Immature natural killer cell (primary cell): ENCODE measurements around the gene VWC2. TPM values are rescaled to one million over a fixed set of nuclear protein-coding genes. Genes with fewer than 3 reads are reported as not detected.
"Not testable (repeated sequence)": the region's sequence is repeated elsewhere in the genome, so short reads cannot be mapped to it uniquely, and the experiment has no call there.

Source experiments
- DNase-seq, 3 donors: peaks; one replicate each; pipeline ENCODE4 v3.0.0; 2022; ENCODE audit warnings: mixed read lengths in 1 of 3
- H3K27ac Mint-ChIP-seq, 6 donors: one replicate each; pipeline ENCODE4 v1.8.0; 2020; ENCODE audit warnings: mixed read lengths in 6 of 6, mild to moderate bottlenecking in 5 of 6, inconsistent platforms in 4 of 6, moderate library complexity in 3 of 6
- H3K27me3 Mint-ChIP-seq, 3 donors: one replicate each; pipeline ENCODE4 v1.8.0; 2020 to 2021; ENCODE audit warnings: low read depth in 3 of 3, mild to moderate bottlenecking in 3 of 3, mixed read lengths in 3 of 3, moderate library complexity in 3 of 3, inconsistent platforms in 1 of 3
- H3K36me3 Mint-ChIP-seq, 3 donors: one replicate each; pipeline ENCODE4 v1.8.0; 2020; ENCODE audit warnings: mixed read lengths in 3 of 3, inconsistent platforms in 2 of 3, mild to moderate bottlenecking in 2 of 3
- H3K4me1 Mint-ChIP-seq, 2 donors: one replicate each; pipeline ENCODE4 v1.8.0; 2020; ENCODE audit warnings: inconsistent platforms in 2 of 2, mild to moderate bottlenecking in 2 of 2, mixed read lengths in 2 of 2, moderate library complexity in 1 of 2
- H3K4me3 Mint-ChIP-seq, 5 donors: one replicate each; pipeline ENCODE4 v1.8.0; 2020; ENCODE audit warnings: mild to moderate bottlenecking in 5 of 5, mixed read lengths in 5 of 5, inconsistent platforms in 3 of 5, moderate library complexity in 3 of 5
- H3K9me3 Mint-ChIP-seq, 6 donors: one replicate each; pipeline ENCODE4 v1.8.0; 2020; ENCODE audit warnings: mild to moderate bottlenecking in 6 of 6, mixed read lengths in 6 of 6, inconsistent platforms in 4 of 6, moderate library complexity in 3 of 6
- polyA plus RNA-seq, 3 donors: library from polyadenylated mRNA; unstranded; fragments of 300-500 nt; fragmentation: Illumina TruSeq; gene quantifications; one replicate each; pipeline ENCODE4 v1.2.3, GENCODE V29; 2021

Gene VWC2
- polyA plus RNA-seq, 3 donors from 2014 or later: not detected

DNA sequence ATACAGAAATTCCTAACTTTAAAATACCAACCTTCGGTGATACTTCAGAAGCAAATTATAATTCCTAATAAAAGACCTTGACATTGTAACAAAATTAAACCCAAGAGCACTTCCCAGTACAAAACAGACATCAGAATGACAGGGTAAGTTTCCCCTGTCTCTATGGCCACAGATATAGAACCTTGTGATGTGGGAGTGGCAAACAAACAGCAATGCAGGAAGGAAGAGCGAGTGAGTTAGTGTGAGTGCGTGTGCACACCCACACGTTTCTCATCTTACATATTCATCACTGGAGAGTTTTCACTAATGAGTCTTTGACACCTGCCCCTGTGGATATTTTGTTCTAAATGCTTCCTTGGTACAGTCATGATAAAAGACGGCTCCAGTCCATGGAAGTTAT, 72.2 kb downstream of the VWC2 start:
- no peaks in the 10 kb centered on the region for H3K4me1 Mint-ChIP-seq
- no peak overlapping the region for H3K27ac Mint-ChIP-seq
- H3K36me3 Mint-ChIP-seq: no peaks in the 10 kb centered on the region
- no peaks in the 10 kb centered on the region for H3K27me3 Mint-ChIP-seq
- no peak overlapping the region for H3K4me3 Mint-ChIP-seq
- DNase-seq: no peak
- peaks cover 0 to 4% (median 0%) of the 10 kb centered on the region in 6 donors for H3K9me3 Mint-ChIP-seq

DNA sequence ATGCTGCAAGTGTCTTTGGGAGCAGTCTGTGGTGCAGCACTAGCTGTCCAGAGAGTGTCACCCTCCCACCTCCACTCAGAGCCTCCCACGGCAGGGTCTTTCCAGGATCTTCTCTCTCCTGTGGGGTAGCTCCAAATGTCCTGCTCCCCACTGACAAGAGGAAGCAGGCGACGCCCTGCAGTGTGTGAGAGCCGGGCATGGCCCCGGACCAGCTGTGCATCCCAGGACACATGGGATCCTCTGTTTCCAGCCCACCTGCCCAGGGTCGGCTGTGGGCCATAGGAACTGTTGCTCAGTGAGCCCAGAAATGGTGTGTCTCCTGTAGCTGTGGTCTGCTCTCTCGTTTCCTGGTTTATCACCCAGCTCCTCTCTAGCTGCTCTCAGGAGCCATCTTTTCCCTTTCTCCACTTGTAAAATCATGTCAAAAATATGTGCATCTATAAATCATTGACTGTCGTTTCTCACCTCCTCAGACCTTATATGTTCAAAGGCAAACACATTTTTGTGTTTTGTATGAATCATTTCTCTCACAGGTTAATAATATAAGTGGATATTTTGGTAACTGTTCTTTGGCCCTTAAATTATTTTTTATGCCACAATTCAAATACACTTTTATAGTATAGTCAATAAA, 74.9 kb downstream of the VWC2 start:
- H3K4me1 Mint-ChIP-seq: no peaks in the 10 kb centered on the region
- H3K9me3 Mint-ChIP-seq: peaks cover 0 to 4% (median 1%) of the 10 kb centered on the region in 6 donors
- H3K27me3 Mint-ChIP-seq: peaks cover 0 to 5% (median 2%) of the 10 kb centered on the region in 3 donors
- DNase-seq: no peak
- no peaks in the 10 kb centered on the region for H3K36me3 Mint-ChIP-seq
- H3K4me3 Mint-ChIP-seq: no peak overlapping the region
- H3K27ac Mint-ChIP-seq: no peak overlapping the region

DNA sequence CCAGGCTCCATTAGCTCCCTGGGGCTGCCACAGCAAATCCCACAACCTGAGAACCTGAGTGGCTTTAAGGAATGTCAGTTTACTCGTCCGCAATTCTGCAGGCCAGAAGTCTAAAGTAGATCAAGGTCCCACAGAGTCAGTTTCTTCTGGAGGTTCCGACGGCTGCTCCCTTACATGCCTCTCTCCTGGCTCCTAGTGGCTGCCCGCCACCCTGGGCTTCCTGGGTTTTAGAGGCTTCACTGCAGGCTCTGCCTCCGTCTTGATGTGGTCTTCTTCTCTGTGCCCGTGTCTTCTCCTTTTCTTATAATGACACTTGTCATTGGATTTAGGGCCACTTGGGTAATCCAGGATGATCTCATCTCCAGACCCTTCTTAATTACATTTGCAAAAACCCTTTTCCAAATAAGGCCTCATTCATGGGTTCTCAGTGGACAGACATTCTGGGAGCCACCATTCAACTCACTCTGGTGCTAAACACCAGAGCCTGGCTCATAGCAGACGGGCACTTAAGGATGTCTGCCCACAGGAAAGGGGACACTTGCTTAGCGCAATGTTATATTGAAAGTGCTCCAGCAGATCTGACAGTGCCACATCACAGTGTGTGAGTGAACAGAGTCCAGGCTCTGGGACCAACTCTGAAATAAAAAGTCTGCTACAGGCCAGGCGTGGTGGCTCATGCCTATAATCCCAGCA, 77.6 kb downstream of the VWC2 start:
- Mint-ChIP-seq H3K4me1 (no peaks in the 10 kb centered on the region), H3K36me3 (no peaks in the 10 kb centered on the region), H3K4me3 (no peak overlapping the region), H3K27ac (no peak overlapping the region), H3K27me3 (peaks cover 0 to 7% (median 2%) of the 10 kb centered on the region in 3 donors), H3K9me3 (peaks cover 0 to 6% (median under 1%) of the 10 kb centered on the region in 6 donors)
- no peak for DNase-seq

DNA sequence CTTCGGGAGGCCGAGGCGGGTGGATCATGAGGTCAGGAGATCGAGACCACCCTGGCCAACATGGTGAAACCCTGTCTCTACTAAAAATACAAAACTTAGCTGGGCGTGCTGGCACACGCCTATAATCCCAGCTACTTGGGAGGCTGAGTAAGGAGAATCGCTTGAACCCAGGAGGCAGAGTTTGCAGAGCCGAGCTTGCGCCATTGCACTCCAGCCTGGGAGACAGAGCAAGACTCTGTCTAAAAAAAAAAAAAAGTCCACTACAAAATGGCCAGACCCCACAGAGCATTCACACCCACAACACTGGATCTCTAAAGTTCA, 78.1 kb downstream of the VWC2 start:
- H3K36me3 Mint-ChIP-seq, H3K27me3 Mint-ChIP-seq, H3K27ac Mint-ChIP-seq, DNase-seq, H3K4me1 Mint-ChIP-seq, H3K4me3 Mint-ChIP-seq, H3K9me3 Mint-ChIP-seq: not testable (repeated sequence)

DNA sequence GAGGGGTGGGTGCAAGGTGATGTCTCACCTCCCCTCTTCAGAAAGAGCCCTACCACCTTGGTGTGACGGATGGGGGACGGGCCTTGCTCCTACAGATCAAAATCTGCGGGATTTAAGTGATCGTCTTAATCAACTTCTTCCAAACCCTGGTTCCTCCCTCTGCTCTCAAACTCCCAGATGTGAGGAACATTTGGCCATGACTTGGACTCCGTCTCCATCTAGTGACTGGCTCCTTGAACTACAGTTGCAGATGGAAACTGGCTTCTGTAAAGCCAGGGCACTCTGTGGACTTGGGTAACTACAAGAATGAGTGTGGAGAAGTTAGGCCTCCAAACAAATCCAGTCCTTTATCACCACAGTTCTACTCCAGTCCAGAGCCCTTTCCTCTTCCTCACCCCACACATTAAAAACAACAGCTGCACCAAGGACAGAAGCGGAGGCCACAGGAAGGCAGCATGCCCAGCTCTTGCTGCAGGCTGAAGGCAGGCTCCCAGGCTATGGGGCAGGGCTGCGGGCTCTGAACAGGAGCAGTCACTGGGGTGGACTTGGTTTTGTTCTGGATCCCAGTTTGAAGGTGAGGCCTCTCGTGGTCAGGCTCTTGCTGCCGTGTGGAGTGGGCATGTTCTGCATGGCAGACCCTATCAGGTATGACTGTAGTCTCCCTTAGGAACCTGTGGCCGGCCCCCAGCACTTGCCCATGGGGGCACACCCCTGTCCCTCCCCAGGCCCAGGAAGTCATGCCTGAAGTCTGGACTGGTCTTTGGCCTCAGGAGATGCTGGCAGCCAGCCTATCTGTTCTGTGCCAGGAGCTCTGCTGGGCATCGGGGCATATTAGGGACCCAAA, 79.4 kb downstream of the VWC2 start:
- peaks cover 0 to 7% (median 2%) of the 10 kb centered on the region in 3 donors for H3K27me3 Mint-ChIP-seq
- H3K4me3 Mint-ChIP-seq: no peak overlapping the region
- DNase-seq: no peak
- no peaks in the 10 kb centered on the region for H3K4me1 Mint-ChIP-seq
- H3K27ac Mint-ChIP-seq: no peak overlapping the region
- H3K36me3 Mint-ChIP-seq: no peaks in the 10 kb centered on the region
- peaks cover 0 to 10% (median 1%) of the 10 kb centered on the region in 6 donors for H3K9me3 Mint-ChIP-seq

DNA sequence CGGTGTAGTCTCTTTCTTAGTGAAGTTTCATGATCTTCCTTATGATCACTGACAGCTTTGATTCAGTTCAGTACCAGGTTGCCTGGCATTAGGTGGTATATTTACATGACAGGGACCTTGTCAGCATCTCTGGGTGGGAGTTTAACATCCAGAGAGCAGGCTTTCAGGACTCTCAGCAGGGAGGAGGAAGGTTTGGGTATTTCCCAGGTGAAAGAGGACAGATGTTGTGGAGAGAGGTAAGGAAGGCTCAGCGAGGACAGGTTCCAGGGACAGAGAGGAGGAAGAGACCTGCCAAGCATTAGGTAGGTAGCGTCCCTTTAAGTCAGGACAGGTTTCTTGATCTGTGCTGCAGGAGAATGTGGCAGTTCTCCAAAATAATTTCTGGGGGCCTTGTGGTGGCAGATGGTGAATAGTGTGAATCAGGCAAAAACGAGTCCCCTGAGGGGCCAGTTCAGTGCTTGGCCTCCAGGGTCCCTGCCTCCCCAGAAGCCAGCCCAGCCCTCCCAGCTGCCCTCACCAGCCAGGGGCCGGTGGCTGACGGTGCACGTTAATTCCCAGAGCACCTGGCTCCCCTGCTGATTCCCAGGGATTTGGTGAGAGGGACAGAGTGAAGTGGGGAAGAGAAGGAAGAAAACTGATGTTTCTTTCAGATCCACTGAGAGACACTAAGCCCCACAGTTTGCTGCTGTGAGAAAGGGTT, 82.0 kb downstream of the VWC2 start:
- Mint-ChIP-seq H3K27me3 (peaks cover 0 to 7% (median 2%) of the 10 kb centered on the region in 3 donors), H3K4me3 (no peak overlapping the region), H3K36me3 (no peaks in the 10 kb centered on the region), H3K27ac (no peak overlapping the region), H3K4me1 (no peaks in the 10 kb centered on the region), H3K9me3 (peaks cover 0 to 14% (median 4%) of the 10 kb centered on the region in 6 donors)
- DNase-seq: no peak

DNA sequence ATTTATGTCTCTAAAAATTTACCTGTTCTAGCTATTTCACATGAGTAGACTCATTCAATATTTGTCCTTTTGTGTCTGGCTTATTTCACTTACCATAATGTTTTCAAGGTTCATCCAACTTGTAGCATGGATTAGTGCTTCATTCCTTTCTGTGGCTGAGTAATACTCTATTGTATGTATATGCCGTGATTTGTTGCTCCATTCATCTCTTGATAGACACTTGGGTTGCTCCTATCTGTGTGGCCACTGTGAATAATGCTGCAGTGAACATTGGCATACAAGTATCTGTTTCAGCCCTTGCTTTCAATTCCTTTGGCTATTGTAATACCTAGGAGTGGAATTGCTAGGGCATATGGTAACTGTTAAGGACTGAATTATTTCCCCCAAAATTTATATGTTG, 86.9 kb downstream of the VWC2 start:
- DNase-seq: no peak
- no peaks in the 10 kb centered on the region for H3K36me3 Mint-ChIP-seq
- H3K4me3 Mint-ChIP-seq: no peak overlapping the region
- H3K9me3 Mint-ChIP-seq: peaks cover 0 to 11% (median 4%) of the 10 kb centered on the region in 6 donors
- no peaks in the 10 kb centered on the region for H3K4me1 Mint-ChIP-seq
- peaks cover 0 to 2% (median 0%) of the 10 kb centered on the region in 3 donors for H3K27me3 Mint-ChIP-seq
- H3K27ac Mint-ChIP-seq: no peak overlapping the region

DNA sequence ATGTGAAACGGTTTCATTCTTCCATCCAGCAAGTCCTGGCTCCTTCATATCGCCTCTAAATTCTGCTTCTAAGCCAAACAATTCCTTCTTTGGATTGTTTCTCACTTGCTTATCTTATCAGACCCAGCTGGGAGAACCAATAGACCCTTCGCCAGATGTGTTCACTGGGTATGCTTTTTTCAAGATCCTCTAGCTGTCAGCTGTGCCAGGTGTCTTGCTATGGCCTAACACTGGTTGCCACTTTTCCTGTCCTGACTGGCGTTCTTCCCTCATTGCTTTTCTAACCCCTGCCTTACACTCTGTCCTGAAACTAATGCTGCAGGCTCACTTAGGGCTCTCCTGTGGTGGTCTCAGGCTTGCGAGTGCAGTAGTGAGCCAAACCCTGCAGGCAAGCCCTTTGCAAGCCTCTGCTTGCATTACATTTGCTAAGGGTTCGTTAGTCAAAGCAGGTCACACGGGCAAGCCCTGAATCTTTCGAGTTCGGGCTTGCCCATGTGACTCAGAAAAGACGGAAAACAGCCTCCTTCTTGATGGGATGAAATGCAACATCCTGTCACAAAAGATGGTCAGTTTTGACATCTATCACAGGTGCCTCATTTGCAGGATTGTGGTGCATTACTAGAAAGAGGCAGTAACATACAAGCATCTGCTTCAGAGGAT, 92.8 kb downstream of the VWC2 start:
- Mint-ChIP-seq H3K4me3 (no peak overlapping the region), H3K27me3 (no peaks in the 10 kb centered on the region), H3K36me3 (no peaks in the 10 kb centered on the region), H3K4me1 (no peaks in the 10 kb centered on the region), H3K9me3 (peaks cover 0 to 5% (median 3%) of the 10 kb centered on the region in 6 donors), H3K27ac (no peak overlapping the region)
- DNase-seq: no peak

DNA sequence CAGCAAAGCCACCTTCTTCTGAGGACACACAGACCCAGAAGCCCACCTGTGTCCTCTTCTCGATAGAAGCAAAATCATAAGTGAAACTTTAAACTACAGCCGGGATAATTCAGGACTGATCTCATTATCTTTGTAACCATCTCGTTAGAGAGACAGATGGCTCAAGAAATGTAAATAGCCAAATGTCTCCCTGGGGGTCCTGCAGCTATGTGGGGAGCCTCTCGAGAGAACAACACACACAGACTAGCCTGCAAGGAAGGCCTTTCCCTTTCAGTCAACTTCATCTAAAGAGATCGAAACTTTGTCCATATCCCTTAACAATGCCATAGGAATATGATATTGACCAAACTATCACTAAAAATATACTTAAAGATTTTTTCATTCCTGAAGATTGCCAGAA, 93.5 kb downstream of the VWC2 start:
- no peak overlapping the region for H3K27ac Mint-ChIP-seq
- no peak overlapping the region for H3K4me3 Mint-ChIP-seq
- DNase-seq: no peak
- no peaks in the 10 kb centered on the region for H3K27me3 Mint-ChIP-seq
- no peaks in the 10 kb centered on the region for H3K36me3 Mint-ChIP-seq
- no peaks in the 10 kb centered on the region for H3K4me1 Mint-ChIP-seq
- peaks cover 0 to 5% (median 2%) of the 10 kb centered on the region in 6 donors for H3K9me3 Mint-ChIP-seq

DNA sequence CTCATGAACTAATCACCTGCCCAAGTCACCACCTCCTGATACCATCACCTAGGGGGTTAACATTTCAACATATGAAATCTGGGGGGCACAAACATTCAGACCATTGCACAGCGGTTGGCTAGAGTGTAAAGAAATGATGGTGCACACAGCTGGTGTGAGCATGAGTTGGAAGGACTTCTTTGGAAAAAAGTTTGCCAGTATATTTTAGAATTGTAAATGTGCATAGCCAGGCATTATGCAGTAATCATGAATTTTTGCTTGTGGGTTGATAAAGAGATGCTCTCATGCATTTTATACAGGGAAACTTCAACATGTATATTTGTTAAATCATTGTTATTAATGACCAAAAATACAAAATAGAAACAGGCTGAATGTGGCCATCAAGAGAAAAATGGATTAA, 100.0 kb downstream of the VWC2 start:
- Mint-ChIP-seq H3K27me3 (no peaks in the 10 kb centered on the region), H3K36me3 (no peaks in the 10 kb centered on the region), H3K27ac (no peak overlapping the region), H3K4me3 (no peak overlapping the region), H3K4me1 (no peaks in the 10 kb centered on the region), H3K9me3 (peaks cover 0 to 2% (median 0%) of the 10 kb centered on the region in 6 donors)
- DNase-seq: no peak

DNA sequence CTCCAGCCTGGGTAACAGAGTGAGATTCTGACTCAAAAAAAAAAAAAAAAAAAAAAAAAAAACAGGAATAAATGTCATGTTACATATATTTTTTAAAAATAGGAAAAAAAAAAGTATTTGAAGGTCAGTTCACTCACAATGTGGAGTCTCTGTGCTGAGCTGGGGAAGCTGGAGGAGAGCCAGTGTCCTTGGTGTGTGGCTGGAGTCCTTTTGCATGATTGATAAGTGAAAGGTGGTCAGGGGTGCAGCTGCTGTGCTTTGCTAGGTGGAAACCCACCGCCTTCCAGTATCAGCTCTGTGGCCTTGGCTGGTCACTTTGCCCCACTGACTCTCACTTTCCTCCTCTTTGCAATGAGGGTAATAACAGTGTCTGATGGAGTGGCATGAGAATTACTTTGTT, 101.9 kb downstream of the VWC2 start:
- Mint-ChIP-seq H3K27ac (no peak overlapping the region), H3K4me1 (no peaks in the 10 kb centered on the region), H3K27me3 (peaks cover 0 to 3% (median 0%) of the 10 kb centered on the region in 3 donors), H3K4me3 (no peak overlapping the region), H3K9me3 (peaks cover 0 to 2% (median 0%) of the 10 kb centered on the region in 6 donors), H3K36me3 (no peaks in the 10 kb centered on the region)
- no peak for DNase-seq

DNA sequence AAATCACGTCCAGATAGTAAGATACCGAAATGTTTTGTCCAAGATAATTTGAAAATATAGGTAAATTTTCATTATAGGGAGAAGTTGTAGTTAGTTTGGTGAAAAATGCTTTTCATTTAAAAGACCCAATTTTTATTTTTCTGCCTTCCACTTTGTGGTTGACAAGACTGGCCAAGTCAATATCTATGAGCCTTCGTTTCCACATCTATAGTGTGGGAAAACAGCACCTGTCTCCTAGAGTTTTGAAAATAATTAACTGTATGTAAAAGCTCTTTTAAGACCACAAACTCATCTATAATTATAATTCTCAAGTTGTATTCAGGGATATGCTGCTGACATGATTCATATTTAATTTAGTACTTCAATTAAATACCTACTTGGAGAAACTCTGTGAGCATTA, 102.8 kb downstream of the VWC2 start:
- Mint-ChIP-seq H3K9me3 (peaks cover 0 to 2% (median 0%) of the 10 kb centered on the region in 6 donors), H3K4me3 (no peak overlapping the region)

DNA sequence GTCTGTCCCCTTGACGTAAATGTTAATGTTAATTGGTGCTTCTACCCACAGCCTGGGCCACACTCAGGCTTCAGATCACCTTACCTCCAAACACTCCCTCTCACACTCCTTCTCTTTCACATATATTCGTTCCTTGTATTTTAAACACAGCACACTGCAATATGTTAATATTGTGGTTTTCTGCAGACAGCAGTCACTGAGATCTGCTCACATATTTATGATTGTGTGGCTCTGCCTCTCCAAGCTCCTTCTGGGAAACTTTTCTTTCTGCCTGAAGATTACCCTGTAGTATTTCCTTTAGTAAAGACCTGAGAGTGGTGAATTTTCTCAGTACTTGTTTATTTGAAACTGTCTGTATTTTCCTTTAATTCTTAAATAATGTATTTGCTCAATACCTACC, 104.7 kb downstream of the VWC2 start:
- Mint-ChIP-seq H3K9me3 (peaks cover 0 to 5% (median 2%) of the 10 kb centered on the region in 6 donors), H3K4me3 (no peak overlapping the region), H3K27ac (no peak overlapping the region), H3K4me1 (no peaks in the 10 kb centered on the region), H3K27me3 (peaks cover 3 to 6% (median 5%) of the 10 kb centered on the region in 3 donors), H3K36me3 (no peaks in the 10 kb centered on the region)
- no peak for DNase-seq

More for the DNA sequence above, 102.8 kb downstream of the VWC2 start:
- DNase-seq: no peak
- peaks cover 0 to 3% (median 3%) of the 10 kb centered on the region in 3 donors for H3K27me3 Mint-ChIP-seq
- H3K4me1 Mint-ChIP-seq: no peaks in the 10 kb centered on the region
- no peaks in the 10 kb centered on the region for H3K36me3 Mint-ChIP-seq
- no peak overlapping the region for H3K27ac Mint-ChIP-seq
